MM.1S (cell line): ENCODE data around the gene PPP4R2.

Source experiments
- DNase-seq: peaks from one replicate; pipeline ENCODE4 v3.0.0-alpha.2; 2015
- H2AFZ ChIP-seq: fragments of 300-600 bp; sonication (generic); 2 replicates; pipeline ENCODE4 v1.6.0; 2016; ENCODE audit warnings: antibody characterized with exemption, low read length
- H3F3A ChIP-seq: fragments of 300-600 bp; sonication (generic); 2 replicates; pipeline ENCODE4 v1.6.1; 2016; ENCODE audit warnings: mild to moderate bottlenecking, antibody characterized with exemption, low read length, moderate library complexity, mixed read lengths; ENCODE audit not compliant: insufficient read depth
- H3K27ac ChIP-seq: fragments of 300-600 bp; sonication (generic); 2 replicates; pipeline ENCODE4 v1.5.1; 2016; ENCODE audit warnings: mild to moderate bottlenecking, low read length
- H3K27me3 ChIP-seq: fragments of 300-600 bp; sonication (generic); replicated peaks from 2 replicates; pipeline ENCODE4 v1.6.0; 2016; ENCODE audit warnings: low read length; ENCODE audit not compliant: insufficient read depth
- H3K36me3 ChIP-seq: fragments of 300-600 bp; sonication (generic); replicated peaks from 2 replicates; pipeline ENCODE4 v1.6.1; 2016; ENCODE audit warnings: mild to moderate bottlenecking, low read length, mixed read lengths; ENCODE audit not compliant: insufficient read depth
- H3K4me1 ChIP-seq: fragments of 300-600 bp; sonication (generic); 2 replicates; pipeline ENCODE4 v1.6.1; 2016; ENCODE audit warnings: low read length, mixed read lengths
- H3K4me2 ChIP-seq: fragments of 300-600 bp; sonication (generic); 2 replicates; pipeline ENCODE4 v1.6.0; 2016; ENCODE audit warnings: low read depth, low read length
- H3K4me3 ChIP-seq: fragments of 300-600 bp; sonication (generic); 2 replicates; pipeline ENCODE4 v1.5.1; 2016; ENCODE audit warnings: low read length, mixed read lengths
- H3K79me2 ChIP-seq: fragments of 300-600 bp; sonication (generic); 2 replicates; pipeline ENCODE4 v1.6.1; 2016; ENCODE audit warnings: mixed run types, low read length, mixed read lengths
- H3K9ac ChIP-seq: fragments of 300-600 bp; sonication (generic); 2 replicates; pipeline ENCODE4 v1.6.1; 2016; ENCODE audit warnings: low read length, mixed read lengths
- H3K9me2 ChIP-seq: fragments of 300-600 bp; sonication (generic); replicated peaks from 2 replicates; pipeline ENCODE4 v1.6.1; 2016; ENCODE audit warnings: mild to moderate bottlenecking, low read length, mixed read lengths; ENCODE audit not compliant: insufficient read depth
- H3K9me3 ChIP-seq: fragments of 300-600 bp; sonication (generic); replicated peaks from 2 replicates; pipeline ENCODE4 v1.6.1; 2016; ENCODE audit warnings: mild to moderate bottlenecking, low read length, mixed read lengths; ENCODE audit not compliant: insufficient read depth
- H4K20me1 ChIP-seq: fragments of 300-600 bp; sonication (generic); 2 replicates; pipeline ENCODE4 v1.6.1; 2016; ENCODE audit warnings: mild to moderate bottlenecking, low read length, moderate library complexity, mixed read lengths; ENCODE audit not compliant: insufficient read depth
- EZH2 ChIP-seq: fragments of 300-600 bp; sonication (generic); optimal IDR thresholded peaks from 2 replicates; pipeline ENCODE3; 2017; ENCODE audit warnings: low read depth, mild to moderate bottlenecking, antibody characterized with exemption, low read length, mixed read lengths
- EZH2phosphoT487 ChIP-seq: fragments of 300-600 bp; sonication (generic); IDR thresholded peaks from 2 replicates; pipeline ENCODE4 v1.6.1; 2018; ENCODE audit warnings: antibody characterized with exemption, low read length
- TF ChIP-seq, protein P1 (sequence below): fragments of 300-600 bp; sonication (generic); IDR thresholded peaks from 2 replicates; pipeline ENCODE4 v1.5.1; 2016; ENCODE audit warnings: antibody characterized with exemption, low read length, mixed read lengths

The PPP4R2 gene

DNA sequence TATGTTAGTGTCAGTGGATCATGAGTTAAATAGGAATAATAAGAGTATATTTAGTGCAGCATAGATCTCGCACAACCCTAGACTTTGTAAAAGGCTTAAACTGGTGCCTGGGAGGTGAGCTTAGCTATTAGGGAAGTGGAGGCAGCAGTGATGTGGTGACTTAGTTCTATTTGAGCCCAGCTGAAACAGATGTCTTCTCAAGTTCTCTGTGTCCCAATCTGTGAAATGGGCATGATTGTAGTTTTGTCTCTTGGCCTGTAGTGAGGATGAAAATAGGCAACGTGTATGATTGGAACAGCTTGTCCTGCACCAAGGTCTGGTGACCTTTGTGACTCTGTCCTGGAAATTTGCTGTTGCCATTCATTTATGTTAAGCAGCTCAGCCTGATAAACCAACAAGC lies 99.6 kb downstream of the PPP4R2 start:
- Histone ChIP-seq H2AFZ (no peak overlapping the region), H3K9me2 (no peaks in the 10 kb centered on the region), H3K4me2 (no peak overlapping the region), H3K9ac (no peak overlapping the region), H3K4me3 (no peak overlapping the region), H3K4me1 (no peaks in the 10 kb centered on the region), H3K9me3 (no peaks in the 10 kb centered on the region), H3K79me2 (no peaks in the 10 kb centered on the region), H3K27me3 (no peaks in the 10 kb centered on the region), H3F3A (no peaks in the 10 kb centered on the region), H3K27ac (no peak overlapping the region), H3K36me3 (no peaks in the 10 kb centered on the region), H4K20me1 (no peaks in the 10 kb centered on the region)
- no peak for TF ChIP-seq EZH2
- no peak for TF ChIP-seq EZH2phosphoT487
- TF ChIP-seq, protein P1, sequence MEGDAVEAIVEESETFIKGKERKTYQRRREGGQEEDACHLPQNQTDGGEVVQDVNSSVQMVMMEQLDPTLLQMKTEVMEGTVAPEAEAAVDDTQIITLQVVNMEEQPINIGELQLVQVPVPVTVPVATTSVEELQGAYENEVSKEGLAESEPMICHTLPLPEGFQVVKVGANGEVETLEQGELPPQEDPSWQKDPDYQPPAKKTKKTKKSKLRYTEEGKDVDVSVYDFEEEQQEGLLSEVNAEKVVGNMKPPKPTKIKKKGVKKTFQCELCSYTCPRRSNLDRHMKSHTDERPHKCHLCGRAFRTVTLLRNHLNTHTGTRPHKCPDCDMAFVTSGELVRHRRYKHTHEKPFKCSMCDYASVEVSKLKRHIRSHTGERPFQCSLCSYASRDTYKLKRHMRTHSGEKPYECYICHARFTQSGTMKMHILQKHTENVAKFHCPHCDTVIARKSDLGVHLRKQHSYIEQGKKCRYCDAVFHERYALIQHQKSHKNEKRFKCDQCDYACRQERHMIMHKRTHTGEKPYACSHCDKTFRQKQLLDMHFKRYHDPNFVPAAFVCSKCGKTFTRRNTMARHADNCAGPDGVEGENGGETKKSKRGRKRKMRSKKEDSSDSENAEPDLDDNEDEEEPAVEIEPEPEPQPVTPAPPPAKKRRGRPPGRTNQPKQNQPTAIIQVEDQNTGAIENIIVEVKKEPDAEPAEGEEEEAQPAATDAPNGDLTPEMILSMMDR = no peak
- no peak for DNase-seq

DNA sequence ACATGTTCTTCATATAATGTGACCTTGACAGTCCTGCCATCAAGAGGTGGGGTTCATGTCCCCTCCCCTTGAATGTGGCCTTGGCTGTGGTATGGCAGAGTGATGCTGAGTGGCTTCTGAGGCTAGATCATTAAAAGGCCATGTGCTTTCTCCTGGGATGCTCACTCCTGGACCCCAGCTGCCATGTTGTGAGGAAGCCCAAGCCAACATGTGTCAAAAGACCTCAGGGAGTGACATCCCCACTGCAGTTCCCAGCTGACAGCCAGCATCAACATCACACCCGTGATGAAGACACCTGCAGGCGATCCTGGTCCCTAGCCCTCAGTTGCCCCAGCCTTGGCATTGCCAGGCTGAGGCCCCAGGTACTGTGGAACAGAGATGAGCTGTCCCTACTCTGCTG lies 101.4 kb downstream of the PPP4R2 start:
- H3K36me3 ChIP-seq = no peaks in the 10 kb centered on the region
- no peak overlapping the region for H2AFZ ChIP-seq
- H3K79me2 ChIP-seq = no peaks in the 10 kb centered on the region
- H3K4me1 ChIP-seq = no peaks in the 10 kb centered on the region
- H3K27ac ChIP-seq = no peak overlapping the region
- H3K9me2 ChIP-seq = no peaks in the 10 kb centered on the region
- no peaks in the 10 kb centered on the region for H3K27me3 ChIP-seq
- no peaks in the 10 kb centered on the region for H3F3A ChIP-seq
- H3K4me2 ChIP-seq = no peak overlapping the region
- H3K9ac ChIP-seq = no peak overlapping the region
- TF ChIP-seq, protein P1 = no peak
- TF ChIP-seq EZH2 (no peak), EZH2phosphoT487 (no peak)
- no peak overlapping the region for H3K4me3 ChIP-seq
- no peak for DNase-seq
- H3K9me3 ChIP-seq = no peaks in the 10 kb centered on the region
- H4K20me1 ChIP-seq = no peaks in the 10 kb centered on the region

DNA sequence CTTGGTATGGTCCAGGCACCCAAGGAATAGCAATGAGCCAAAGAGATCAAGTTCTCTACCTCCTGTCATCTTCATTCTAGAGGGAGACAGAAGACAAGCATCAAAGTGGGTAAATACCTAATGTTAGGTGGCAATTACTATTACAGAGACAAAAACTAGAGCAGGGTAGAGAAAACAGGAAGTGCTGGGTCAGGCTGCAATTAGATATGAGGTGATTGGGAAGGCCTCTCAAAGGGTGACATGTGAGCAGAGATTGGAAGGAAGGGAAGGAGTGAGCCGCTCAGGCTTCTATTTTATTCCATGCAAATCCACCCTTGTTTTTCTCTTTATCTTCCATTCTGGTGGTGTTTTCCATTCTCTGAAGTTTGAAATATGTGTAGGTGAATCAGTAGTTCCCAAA lies 102.3 kb downstream of the PPP4R2 start:
- no peaks in the 10 kb centered on the region for H3K4me1 ChIP-seq
- H3K4me2 ChIP-seq = no peak overlapping the region
- H4K20me1 ChIP-seq = no peaks in the 10 kb centered on the region
- H3K4me3 ChIP-seq = no peak overlapping the region
- 0 out of 2 replicates have a peak overlapping the region, but pooled peaks have one; percentile 6 for H2AFZ ChIP-seq
- H3K27ac ChIP-seq = no peak overlapping the region
- H3K36me3 ChIP-seq = no peaks in the 10 kb centered on the region
- no peak for DNase-seq
- no peaks in the 10 kb centered on the region for H3K79me2 ChIP-seq
- no peak overlapping the region for H3K9ac ChIP-seq
- no peaks in the 10 kb centered on the region for H3K9me2 ChIP-seq
- TF ChIP-seq EZH2phosphoT487 = no peak
- no peak for TF ChIP-seq EZH2
- no peaks in the 10 kb centered on the region for H3K27me3 ChIP-seq
- H3F3A ChIP-seq = no peaks in the 10 kb centered on the region
- H3K9me3 ChIP-seq = no peaks in the 10 kb centered on the region

DNA sequence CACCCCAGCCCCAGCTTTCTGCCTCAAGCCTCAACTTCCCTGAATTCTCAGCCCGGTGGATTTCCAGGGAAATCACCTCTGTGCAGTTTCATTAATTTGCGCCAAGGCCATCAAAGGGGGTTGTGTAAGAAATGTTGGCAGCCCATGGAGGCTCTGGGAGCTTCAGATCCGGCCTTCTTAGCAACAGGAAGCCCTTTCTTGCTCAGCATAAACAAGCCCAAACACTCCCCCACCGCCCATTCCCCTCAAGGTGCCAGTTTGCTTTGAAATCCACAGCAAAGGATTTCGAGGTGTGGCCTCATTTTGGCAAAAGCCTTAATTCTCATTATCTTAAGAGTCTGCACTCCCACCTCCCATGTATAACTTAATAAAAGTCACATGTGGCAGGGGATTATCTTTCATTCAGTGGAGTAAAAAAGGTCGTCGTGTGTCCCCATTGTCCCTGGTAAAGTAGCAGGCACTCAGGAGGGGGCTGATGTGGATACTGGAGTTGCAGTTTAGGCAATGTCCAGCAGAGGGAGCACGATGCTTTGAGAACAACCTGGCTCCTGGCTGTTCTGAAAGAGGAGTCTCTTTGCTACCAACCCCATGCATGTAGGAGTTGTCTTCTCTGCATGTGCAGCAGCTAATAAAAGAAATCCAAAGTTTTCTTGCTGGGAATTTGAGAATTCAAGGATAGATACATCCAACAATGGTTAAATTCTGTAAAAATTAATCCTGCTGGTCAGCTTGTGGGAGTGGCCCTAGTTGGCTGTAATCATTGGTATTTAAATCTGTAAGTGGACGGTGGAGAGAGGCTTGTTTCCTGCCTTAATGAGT lies 104.3 kb downstream of the PPP4R2 start:
- H3K79me2 ChIP-seq = no peaks in the 10 kb centered on the region
- H4K20me1 ChIP-seq = no peaks in the 10 kb centered on the region
- TF ChIP-seq EZH2 = no peak
- TF ChIP-seq, protein P1 = peak; percentile 92
- H3K9ac ChIP-seq = no peak overlapping the region
- no peaks in the 10 kb centered on the region for H3K9me2 ChIP-seq
- no peak overlapping the region for H3K27ac ChIP-seq
- H3K36me3 ChIP-seq = no peaks in the 10 kb centered on the region
- H3K4me3 ChIP-seq = no peak overlapping the region
- no peaks in the 10 kb centered on the region for H3F3A ChIP-seq
- H3K27me3 ChIP-seq = no peaks in the 10 kb centered on the region
- DNase-seq = peak; percentile 85
- no peaks in the 10 kb centered on the region for H3K4me1 ChIP-seq
- H2AFZ ChIP-seq = no peak overlapping the region
- H3K9me3 ChIP-seq = no peaks in the 10 kb centered on the region
- H3K4me2 ChIP-seq = no peak overlapping the region
